H54 (cell line): Measurements from ENCODE around the gene CREM.

Experiments used
- DNase-seq: peaks from one replicate; pipeline ENCODE4 v3.0.0; 2011; ENCODE audit warnings: low spot score, mixed read lengths; ENCODE audit not compliant: insufficient read length
- FAIRE-seq: peaks from 3 replicates; lab custom pipeline; 2011; peaks lifted over from hg19 to GRCh38; lab: Jason Lieb, UNC
- POLR2A ChIP-seq: IDR thresholded peaks from 2 replicates; pipeline ENCODE4 v1.6.1; 2011; ENCODE audit warnings: low read depth, mild to moderate bottlenecking, low read length

Gene CREM

DNA sequence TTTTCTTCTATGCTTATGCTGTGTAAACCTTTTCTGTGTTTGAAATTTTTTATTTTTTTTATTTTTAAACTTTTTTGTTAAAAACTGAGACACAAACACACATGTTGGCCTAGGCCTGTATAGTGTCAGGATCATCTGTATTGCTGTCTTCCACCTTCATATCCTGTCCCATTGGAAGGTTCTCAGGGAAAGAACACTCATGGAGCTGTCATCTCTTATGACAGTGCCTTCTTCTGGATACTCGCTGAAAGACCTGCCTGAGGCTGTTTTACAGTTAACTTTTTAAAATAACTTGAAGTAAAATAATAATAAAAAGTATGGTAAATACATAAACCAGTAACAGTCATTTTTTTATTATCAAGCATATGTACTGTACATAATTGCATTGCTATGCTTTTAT is 34.1 kb downstream of the CREM start:
- TF ChIP-seq POLR2A, result no peak
- no peak for DNase-seq
- FAIRE-seq, result no peak

- DNase-seq (no peak), FAIRE-seq (no peak)
- no peak for TF ChIP-seq POLR2A
Observed at GRCh38 chr10:35161906-35162305, 35.3 kb downstream of the CREM start.

DNA sequence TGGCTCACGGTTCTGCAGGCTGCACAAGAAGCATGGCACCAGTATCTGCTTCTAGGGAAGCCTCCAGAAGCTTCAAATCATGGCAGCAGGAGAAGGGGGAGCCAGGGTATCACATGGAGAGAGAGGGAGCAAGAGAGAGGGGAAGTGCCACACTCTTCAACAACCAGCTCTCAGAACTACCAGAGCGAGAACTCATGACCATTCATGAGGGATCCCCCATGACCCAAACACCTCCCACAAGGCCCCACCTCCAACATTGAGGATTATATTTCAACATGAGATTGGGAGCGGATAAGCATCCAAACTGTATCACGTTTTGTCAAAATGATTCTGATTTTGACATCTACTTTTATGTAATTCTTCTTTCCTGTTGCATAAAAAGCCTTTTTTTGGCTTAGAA is 38.5 kb downstream of the CREM start:
- no peak for TF ChIP-seq POLR2A
- no peak for DNase-seq
- no peak for FAIRE-seq

- no peak for TF ChIP-seq POLR2A
- DNase-seq, result no peak
- no peak for FAIRE-seq
Observed at GRCh38 chr10:35165811-35166210, 39.2 kb downstream of the CREM start.

DNA sequence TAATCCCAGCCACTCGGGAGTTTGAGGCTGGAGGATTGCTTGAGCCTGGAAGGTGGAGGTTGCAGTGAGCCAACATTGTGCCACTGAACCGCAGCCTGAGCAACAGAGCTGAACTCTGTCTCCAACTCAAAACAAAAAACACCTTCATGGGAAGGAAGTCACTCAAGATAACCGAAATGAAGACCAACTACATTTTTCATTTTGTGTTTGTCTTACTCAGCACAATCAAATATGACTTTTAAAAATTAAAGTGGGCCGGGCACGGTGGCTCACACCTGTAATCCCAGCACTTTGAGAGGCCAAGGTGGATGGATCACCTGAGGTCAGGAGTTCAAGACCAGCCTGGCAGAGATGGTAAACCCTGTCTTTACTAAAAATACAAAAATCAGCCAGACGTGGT is 40.0 kb downstream of the CREM start:
- TF ChIP-seq POLR2A, result no peak
- DNase-seq, result no peak
- FAIRE-seq, result no peak

DNA sequence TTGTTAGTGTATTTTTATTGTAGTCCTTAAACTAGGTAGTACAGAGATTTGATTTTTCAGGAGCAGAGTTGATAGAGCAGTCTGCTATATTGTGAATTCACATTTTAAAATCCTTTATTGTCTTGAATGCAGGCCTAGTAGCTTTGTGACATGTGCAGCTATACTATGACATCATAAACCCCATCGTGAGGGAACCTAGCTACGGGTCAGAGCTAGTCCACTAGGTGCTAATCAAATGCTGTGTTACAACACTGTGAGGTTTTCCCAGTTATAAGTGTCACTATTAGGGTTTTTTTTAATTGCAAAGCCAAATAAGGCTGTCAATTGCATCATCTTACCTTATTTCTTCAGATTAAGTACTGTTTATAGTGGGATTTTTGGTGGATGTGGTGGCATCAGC is 40.7 kb downstream of the CREM start:
- no peak for TF ChIP-seq POLR2A
- FAIRE-seq (no peak), DNase-seq (no peak)

- no peak for FAIRE-seq
- no peak for TF ChIP-seq POLR2A
- no peak for DNase-seq
Observed at GRCh38 chr10:35172146-35172545, 45.5 kb downstream of the CREM start.

DNA sequence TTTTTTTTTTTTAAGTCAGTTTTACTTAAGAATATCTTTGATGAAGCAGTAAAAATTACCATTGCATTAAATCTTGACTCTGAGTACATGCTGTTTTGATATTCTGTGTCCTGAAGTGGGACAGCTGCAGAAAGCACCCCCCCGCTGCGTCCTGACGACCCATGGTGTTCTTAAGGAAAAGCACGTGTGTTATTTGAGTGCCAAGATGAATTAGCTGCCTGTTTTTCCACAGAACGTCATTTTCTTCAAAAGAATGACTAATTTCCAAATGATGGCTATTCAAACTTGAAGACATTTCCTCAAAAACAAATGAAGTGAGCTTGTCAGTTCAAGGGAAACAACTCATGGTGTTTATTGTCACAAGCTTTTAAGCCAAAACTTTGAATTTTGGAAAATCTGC is 45.9 kb downstream of the CREM start:
- FAIRE-seq (no peak), DNase-seq (no peak)
- no peak for TF ChIP-seq POLR2A

DNA sequence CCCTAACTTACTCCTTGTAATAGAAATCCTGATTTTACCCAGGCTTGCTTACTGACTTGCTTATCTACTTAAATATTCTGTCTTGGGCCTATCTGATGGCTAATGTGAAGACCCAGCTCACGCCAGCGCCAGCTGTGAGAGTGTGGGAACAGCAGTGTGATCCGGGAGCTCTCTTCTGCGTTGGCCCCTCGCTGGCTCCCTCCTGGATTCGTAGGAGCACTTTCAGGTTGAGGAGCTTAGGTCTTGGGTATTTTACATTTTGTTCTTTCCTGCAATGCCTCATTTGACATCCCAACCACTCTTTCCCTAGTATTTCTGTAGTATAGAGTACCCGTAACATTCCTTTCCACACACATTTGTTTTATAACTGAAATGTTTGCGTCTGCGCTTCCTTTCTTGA is 51.7 kb downstream of the CREM start:
- no peak for FAIRE-seq
- DNase-seq, result no peak
- no peak for TF ChIP-seq POLR2A

DNA sequence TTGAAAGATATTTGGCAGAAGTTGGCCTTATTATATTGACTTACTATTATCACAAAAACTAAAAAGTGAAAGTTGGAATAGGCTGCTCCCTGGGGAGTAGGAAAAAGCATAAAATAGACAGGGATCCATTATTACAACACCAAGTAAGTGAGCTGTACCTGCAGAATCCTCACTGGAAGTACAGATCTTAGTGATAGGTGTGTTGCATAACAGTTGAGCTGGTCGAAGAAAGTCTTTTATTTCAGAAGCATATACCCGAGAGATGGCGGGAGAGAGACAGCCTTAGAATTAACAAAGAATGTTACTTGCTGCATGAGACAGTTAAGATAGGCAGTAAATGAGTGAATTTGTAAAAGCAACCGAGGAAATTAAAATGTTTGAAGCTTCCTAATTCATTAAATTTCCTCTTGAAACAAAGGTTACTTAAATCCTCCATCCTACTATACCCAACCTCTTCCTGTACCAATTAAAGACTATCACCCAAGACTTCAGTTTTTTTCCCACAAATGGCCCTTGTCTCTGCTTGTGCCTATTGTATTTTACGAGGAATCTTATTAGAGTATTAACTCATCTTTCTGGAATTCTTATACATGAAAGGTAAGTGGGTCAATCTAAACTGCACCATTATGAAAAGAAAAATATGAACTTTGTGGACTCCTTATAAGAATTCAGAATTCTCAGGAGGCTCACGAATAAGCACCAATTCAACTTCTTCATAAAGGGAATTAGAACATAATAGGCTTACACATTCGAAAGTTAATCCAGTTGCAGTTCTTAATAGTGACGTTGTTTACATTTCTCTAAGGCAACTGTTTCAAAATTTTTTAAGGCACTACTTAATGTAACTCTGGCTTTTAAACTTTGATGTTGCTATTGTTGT is 56.2 kb downstream of the CREM start:
- FAIRE-seq, result no peak
- no peak for TF ChIP-seq POLR2A

GRCh38 chr10:35184527-35185171 is 58.0 kb downstream of the CREM start:
- no peak for TF ChIP-seq POLR2A
- FAIRE-seq, result no peak
- DNase-seq, result no peak

More for the DNA sequence above, 56.2 kb downstream of the CREM start:
- no peak for DNase-seq

GRCh38 chr10:35185260-35186034 is 58.8 kb downstream of the CREM start:
- no peak for TF ChIP-seq POLR2A
- no peak for DNase-seq
- FAIRE-seq, result peak; percentile 15

DNA sequence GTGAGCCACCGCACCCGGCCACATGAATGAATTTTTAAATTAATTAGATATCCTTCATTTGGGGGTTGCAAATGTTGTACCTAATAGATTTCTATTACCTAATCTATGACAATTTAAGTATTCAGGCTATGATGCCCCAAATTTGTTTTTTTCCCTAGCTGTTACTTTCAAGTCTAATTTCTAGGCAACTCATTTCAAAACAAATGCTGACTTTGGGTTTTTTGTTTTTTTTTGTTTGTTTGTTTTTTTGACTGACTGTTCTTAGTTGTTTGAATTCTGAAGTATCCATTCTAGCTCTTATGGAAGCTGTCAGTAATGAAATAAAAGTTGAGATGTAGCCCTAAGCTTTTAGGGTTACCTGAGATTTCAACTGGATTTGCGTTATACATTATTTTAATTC is 62.3 kb downstream of the CREM start:
- no peak for TF ChIP-seq POLR2A
- FAIRE-seq, result no peak

GRCh38 chr10:35191523-35191922 is 64.9 kb downstream of the CREM start:
- FAIRE-seq (no peak), DNase-seq (no peak)
- no peak for TF ChIP-seq POLR2A

More for the DNA sequence above, 62.3 kb downstream of the CREM start:
- no peak for DNase-seq
